Right forelimb (tissue), 1 donor: ENCODE data around the gene CXCL14.

Source experiments
- DNase-seq: peaks from one replicate; pipeline ENCODE4 v3.0.0-alpha.2; 2018

CXCL14 gene

DNA sequence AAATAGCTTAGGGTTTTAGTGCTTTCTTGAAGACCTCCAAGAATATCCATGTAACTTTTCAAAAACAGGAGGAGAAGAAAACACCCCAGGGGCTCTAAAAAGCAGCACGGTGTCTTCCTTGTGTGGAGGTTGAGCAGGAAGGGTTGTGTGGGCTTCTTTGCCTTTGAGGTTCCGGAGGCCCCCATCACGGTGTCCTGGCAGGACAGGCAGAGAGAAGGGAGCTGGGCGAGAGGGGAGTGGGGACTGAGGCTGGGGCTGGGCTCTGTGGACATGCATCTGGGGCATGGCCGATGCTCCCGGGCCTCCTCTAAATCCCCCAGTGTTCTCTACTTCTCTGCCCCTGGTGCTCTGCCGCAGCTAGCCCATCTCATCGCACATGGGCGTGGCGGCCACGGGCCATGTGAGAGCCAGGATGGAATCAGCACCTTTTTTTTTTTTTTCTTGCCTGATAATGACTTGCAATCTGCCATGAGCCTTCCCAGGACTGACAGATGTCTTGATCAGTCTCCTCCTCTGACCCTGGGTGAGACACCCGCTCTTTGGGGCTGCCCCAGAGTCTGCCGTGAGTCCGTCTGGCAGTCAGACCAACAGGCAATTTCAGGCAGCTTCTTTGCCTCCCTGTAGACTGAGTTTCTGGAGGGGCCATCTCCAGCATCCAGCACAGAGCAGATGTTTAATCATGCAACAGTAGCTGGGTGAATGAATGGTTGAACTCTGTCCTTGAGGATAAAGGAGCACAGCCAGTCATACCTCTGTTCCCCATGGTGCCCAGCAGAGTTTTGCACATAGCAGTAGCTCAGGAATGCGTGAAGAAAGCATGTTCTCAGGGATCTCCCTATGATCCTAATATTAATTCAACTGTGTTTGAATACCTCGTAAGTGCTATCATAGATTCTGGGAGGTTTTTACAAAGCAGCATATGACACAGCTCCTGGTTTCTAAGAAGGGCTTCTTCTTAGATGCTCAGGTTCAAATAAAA, 12.1 kb downstream of the CXCL14 start:
- DNase-seq = no peak

DNA sequence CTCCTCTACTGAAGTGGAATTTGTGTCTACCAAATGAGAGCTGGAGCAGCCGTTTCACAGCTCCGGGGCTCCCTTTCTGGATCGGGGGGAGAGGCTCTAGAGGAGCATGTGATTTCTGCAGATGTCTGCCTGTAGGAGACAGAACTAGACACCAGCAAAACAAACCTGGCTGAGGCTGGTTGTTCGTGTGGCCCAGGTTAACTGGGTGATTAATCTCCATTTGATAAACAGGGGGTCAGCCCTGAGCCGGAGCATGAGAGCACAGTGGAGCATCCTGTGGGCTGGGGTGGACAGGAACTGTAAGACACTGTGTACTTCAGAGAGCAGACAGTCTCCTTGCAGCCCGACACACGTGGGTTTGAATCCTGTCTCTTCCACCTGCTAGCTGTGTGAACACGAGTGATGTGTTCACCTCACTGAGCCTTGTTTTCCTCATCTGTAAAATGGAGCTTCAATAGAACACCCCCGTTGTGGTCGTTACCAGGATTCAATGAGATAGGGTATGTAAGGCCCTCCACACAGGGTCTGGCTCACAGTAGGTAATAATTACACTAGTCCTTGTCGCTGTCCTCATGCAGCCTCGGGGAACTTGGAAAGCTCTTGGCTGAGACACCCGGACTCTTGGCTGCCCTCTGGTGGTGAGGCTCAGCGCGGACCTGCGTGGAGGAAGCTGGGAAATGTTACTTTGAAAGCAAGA, 12.9 kb downstream of the CXCL14 start:
- DNase-seq = peak; percentile 75

DNA sequence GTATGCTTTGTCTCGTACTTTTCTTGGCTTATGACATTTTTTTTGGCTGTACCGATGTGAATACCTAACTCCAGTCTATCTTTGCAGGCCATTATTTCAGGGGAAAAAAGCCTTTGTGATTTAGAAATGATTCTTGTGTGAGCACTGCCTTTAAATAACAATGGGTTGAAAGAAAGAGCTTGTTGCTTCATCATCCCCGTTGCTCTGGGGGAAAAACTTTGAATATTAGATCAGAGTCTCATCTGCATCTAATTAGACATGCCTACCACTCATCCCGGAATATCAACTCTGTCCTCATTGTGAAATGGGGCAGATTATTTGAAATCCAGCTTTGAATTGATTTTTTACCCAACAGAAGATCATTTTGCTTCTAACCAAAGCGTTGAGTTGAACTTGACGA, 13.5 kb downstream of the CXCL14 start:
- no peak for DNase-seq

DNA sequence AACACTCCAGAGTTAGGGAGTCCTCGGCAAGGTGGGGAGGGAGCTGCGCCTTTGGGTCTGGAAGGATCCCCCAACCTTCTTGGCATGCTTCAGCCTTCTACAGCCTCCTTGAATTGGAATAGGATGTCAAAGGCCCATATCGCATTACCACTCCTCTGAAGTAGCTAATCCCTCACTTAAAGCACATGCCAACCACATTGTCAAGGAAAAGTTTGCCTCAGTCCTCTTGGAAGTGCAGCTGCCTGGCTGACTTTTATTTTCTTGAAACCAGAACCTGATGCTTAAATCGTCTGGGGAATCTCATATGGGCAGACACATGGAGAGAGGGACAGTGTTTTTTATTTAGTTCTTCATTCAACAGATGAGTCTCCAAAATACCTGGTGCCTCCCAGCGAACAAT, 14.5 kb downstream of the CXCL14 start:
- no peak for DNase-seq

DNA sequence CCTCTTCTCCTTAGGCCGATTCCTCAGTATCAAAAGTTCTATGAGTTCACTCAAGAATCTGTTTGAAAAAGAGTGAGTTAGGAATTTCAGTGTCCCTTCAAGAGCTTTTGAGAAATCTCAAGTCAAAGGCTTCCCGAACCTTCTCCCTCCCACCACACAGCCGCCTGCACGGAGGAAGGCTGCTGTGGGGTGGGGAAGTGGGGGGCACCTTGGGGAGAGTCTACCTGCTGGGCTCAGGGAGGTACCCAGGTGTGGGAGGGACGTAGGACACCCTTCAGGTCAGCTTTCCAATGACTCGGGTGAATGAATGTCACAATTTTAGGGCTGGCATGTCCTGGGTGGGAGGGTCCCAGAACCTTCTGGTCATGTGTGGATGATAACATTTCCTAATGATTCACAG, 17.5 kb downstream of the CXCL14 start:
- DNase-seq = no peak

DNA sequence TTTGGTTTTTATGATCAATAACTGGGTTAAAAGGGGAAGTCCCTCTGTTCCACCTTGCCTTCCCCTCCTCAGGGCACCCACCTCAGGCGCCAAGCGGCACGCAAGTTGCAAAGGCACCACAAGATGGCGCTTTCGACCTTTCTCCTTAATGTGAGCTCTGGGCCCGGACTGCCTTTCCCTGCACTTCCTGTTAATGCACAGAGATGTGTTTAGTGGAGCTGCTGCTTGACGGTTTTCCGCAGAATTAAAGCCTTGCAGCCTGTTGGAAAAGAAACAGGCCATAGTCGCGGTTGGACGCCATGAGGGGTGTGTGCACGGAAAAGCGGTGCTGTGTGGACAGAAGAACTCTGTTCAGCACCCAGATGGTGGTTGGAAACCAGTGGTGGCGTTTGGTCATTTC, 17.9 kb downstream of the CXCL14 start:
- peak; percentile 87 for DNase-seq

DNA sequence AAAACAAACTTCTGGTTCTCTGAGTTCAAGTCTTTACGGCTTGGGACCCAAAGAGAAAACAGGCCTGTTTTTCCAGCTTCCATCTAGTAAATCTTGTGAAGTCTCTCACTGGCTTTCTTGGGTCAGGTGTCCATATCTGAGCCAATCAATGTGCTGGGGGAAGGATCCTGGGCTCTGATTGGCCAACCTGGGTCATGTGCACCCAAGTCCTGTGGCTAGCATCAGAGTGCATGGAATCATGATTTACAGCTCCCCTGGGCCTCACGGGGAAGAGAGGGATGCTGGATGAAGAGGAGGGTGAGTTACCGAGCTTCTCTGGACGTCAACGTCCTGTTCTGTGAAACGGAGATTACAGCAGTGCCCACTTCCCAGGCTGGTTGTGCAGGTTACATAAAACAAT, 19.4 kb downstream of the CXCL14 start:
- DNase-seq = no peak

DNA sequence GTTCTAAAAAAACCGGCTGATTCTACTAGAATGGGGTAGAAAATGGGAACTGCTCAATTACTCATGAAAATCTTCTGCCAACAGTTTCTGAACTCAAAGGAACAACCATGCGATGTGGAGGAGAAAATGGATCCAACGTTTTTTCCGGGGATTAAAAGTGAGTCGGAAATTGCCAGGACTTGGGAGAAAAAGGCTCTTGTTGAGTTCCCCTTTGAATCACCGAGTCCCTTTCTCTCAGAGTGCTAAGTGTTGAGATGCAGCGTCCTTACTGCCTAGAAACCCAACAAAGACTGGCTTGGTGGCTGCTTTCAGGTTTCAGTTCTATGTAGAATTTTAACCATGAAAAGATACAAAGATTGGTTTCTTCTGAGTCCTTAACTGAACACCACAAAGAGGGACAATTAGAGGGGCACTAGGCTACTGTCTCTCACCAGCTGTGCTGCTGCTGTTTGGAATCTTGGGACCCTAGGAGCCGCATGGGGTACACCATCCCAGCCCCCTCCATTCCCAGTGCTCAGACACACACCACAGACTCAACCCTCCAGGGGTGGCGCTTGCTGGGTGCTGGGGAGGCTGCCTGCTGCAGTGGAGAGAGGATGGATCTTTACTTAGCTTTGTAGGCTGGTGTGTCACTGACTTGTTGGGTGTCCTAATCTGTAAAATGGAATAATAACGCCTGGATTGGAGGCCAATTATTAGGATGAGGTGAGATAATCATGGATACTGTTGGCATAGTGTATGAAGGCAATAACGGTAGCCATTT, 21.5 kb downstream of the CXCL14 start:
- no peak for DNase-seq

DNA sequence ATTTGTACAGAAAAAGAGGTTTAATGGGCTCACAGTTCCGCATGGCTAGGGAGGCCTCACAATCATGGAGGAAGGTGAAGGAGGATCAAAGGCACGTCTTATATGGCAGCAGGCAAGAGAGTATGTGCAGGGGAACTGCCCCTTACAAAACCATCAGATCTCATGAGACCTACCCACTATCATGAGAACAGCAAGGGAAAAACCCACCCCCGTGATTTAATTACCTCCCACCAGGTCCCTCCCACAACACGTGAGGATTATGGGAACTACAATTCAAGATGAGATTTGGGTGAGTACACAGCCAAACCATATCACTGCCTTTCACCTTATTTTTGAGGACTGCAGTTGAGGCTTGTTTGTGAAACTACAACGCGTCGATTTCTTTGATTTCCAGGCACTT, 22.2 kb downstream of the CXCL14 start:
- no peak for DNase-seq

DNA sequence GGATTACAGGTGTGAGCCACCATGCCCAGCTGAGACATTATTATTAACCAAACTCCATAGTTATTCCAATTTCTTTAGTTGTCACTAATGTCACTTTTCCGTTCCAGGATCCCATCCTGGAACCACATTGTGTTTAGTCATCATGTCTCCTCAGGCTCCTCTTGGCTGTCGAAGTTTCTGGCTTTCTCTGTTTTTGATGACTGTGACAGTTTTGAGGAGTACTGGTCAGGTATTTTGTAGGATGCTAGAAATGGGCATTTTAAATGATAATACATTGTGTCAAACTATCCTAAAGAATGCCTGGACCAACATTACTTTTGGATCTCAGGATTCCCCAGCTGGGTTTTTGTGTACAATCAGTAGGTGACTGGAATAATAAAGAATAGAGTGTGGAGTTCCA, 23.3 kb downstream of the CXCL14 start:
- DNase-seq = no peak

DNA sequence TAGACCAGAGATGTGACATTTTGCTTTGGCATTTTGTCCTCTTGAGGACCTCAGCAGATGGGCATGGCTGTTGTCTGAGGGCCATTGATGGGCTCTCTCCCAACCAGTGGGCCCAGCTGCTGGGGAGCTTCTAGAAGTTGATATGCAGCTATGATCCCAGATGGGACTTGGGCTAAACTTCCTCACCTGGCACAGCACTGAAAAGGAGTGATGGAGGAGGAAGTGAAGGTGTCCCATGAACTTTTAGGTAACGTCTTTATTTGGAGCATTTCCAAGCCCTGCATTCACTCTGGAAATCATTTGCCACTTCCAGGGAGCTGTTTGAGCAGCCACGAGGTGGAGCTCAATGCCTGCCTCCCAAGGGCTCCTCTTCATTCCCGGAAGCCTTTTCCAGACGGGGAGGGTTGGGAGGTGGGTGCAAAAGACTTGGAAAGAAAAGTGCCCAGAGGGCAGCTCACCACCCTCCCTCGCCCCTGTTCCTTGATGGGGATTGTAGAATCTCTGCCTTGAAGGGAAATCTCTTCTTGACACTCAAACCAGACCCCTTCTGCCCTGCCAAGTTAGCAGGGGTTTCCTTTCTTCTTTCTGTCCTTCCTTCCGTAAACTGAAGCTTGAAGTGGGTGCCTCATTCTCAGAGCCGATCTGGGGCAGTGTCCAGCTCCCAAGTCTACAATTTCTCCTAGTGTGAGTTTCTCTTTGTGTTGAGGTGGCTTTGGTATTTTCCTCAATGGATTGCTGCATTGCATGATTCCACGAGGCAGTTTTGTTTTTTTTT, 24.9 kb downstream of the CXCL14 start:
- no peak for DNase-seq

DNA sequence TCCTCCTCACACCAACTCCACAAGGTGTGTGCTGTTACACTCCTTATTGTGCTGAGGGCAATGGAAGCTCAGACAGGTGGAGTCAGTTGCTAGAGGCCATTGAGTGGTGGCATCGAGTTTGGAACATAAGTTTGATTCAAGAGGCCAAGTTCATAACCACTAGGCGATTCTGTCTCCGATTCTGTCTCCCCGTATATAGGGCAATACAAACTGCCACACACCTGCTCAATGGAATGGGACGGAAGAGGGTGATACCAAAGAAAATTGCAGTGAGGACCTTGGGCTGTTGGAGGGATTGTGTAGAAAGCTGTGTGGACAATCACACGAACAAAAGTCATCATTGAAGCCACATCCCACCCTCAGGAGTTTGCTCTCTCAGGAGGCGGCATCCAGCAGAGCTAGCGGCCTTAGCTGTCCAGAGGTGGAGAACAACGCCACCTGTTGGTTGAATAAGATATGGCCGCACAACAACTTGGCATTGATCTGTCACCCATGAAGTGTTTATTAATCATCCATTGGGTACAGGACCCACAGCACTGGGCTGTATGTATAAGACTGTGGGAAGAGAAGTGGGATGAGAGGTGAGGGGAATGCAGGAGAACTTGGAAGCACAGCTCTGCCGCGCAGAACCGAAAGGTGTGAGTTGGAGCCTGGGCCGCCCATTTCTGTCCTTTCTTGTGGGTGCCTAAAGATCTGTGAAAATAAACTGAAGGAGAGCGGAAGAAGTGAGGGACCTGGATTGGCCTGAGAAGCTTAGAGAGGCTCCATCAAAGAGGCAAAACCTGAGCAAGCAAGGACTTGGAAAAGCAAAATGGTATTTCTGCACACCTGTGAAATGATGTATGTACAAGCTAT, 27.0 kb downstream of the CXCL14 start:
- DNase-seq = peak; percentile 75

DNA sequence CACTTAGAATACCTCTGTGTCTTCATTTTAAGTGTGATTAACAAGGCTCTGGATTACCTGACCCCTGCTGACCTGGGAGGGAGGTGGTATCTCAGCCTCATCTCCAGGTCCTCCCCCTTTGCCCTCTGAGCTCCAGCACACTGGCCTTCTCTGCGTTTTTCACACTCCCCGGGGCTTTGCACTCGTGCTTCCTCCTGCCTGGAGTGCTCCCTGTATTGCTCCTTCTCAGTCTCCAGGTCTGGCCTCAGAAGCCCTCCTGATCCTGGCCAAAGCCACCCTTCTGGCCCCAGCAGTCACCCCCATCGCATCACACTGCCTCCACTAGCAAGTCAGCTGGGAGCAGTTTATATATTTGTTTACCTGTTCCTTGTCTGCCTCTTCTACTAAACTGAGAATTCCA, 29.4 kb downstream of the CXCL14 start:
- no peak for DNase-seq

DNA sequence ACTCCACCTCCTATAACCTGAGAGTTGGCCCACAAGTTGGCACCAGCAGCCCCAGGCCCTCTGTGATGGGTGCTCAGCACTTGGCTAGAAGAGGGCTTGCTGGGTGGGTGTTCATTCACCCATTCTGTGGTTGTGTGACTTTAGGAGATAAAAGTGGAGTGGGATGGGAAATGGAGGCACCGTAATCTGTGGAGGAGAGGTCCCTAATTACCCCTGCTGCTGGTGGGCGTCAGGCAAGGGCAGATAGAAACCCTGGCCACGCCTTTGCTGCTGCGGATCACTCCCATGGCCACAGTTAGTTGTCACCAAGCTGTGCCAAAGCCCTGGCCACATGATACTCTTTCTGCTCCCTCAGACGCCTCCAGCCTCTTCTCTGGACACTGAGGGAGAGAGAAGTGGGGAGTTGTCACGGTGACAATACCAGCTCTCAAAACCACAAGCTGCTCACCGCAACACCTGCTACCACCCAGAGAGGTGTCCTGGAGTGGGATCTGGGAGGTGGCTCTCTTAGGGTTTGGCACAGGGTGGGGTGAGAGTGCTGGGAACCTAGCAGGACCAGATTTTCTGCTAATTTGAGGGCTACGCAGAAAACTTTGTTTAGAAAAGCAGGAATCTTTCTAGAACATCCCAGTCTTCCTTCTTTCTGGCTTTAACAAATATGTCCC, 31.1 kb downstream of the CXCL14 start:
- DNase-seq = no peak

DNA sequence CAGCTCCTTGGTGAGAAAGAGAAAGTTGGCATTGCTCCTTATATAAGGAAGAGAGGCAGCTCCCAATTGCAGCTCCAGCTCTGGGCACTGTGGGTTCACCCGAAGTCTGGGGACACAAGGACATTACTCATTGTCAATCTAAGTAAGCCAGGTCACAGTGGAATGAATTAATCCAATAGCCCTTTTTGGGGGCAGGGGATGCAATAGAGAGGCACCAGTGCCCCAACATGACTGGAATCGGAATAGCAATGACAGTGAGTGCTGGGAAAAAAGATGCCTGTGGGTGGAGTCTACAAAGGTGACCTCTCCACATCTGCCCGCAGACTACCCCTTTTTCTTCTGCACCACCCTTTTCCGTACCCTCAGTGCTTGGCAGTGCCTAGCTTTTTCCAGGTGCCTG, 31.9 kb downstream of the CXCL14 start:
- no peak for DNase-seq

DNA sequence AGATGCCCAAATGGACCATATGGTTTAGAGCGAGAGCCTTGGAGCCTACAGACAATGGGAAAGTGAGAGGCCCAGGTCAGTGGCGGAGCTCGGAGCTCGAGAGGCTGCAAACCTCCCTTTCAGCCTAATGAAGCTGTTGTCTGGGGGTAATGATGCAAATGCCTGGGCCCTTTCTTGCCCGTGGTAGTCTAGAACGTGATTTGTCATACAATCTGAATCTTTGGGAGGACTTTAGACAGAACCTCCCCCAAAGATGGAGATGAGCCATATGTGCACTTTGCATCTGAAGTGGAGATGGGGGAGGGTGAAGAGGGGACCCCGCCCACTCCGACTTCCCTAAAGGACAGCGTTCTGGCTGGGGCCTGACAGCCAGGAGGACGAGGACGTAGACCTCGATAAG, 32.7 kb downstream of the CXCL14 start:
- DNase-seq = no peak

DNA sequence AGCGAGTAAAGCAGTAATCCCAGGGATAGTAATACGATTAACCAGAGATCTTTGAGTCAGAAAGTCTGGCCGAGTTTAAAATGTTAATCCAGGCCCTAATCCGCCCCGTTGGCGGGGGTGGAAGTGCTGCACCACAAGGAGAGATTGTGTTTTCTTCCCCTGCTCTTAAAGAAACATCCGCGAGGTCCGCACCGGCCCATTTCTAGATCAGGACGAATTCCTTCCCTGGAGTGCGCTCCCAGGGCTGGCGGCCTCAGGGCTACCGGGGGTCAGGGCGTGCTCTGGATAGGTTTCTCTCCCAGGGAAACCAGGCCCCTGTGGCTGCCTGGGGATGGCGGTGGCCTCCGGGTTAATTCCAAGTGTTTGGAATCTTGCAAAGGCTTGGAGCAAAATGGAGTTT, 33.7 kb downstream of the CXCL14 start:
- no peak for DNase-seq

DNA sequence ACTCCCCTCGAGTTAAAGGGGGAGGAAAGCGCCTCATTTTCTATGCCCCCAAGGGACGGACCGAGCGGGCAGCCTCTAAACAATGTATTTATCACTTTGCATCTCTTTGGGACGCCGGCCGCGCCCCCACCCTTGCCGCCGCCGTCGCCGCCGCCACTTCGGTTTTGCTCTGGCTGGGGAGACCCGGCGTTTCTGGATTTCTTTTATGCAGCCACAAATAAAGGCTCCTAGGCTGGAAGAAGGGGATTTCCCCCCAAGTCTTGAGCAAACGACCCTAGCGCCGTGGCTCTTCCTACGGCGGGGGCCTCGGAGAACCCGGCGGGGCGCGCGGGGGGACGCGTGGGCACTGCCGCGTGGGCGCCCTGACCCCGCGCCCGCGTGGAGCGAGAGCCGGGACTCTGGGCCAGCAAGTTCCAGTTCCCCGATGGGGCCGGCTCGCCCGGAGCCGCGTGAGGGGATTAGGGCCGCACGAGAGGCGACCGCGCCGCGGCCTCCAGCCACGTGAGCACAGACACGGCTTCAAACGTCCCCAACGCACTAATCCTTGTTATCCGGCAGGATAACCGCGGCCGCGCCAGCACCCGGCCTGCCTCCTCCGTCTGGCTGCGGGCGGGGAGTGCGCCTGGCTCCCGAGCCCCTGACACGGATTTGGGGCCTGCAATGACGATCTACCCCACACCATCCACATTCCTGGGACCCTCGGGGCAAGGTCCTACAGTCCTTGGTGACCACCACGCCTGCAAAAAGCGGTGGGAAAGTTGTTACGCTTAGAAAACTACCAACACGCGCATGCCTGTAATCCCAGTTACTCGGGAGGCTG, 35.1 kb downstream of the CXCL14 start:
- no peak for DNase-seq

DNA sequence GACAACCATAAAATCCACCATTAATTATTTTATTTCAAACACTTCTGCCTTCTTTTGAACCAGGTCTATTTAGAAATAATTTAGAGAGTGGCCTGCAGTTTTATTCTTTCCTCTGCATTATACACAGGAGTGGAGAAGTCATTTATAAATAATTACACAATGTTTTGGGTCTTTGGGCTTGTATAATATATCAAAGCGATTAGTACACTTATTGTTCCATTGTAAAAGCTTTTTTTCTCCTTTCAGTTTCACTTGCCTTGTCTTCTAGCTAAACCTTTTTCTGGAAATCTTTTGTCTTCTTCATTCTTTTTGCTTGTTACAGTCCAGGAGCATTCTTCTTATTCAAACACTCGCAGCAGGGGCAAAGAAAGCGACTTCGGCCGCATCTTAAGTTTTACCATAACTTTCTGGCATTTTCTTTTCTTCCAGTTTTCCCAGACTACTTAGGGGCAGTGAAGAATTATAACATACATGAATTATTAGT, 35.7 kb downstream of the CXCL14 start:
- no peak for DNase-seq
